ENCODE measurements around the gene CAB39. TPM values are rescaled to one million over a fixed set of nuclear protein-coding genes. Genes with fewer than 3 reads are reported as not detected.

CAB39 gene
- total RNA-seq, 1 donor from 2014 or later = 57.8 TPM

DNA sequence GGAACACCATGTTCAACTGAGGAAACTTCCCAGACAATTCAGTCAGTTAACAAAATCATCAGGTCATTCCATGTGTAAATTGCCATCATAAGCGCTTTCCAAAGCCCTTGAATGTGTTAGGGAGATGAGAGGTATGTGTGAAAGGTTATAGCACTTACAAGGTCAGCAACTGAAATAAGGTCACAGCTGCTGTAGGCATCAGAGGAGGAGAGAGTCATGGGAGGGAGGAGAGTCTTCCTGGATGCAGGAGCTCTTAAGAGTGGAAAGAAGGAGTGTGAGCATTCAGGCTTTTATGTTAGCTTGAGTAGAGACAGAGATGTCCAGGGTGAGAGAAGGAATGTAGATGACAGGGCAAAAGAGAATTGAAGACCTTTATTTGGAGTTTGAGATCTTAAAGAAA, 67.0 kb downstream of the CAB39 start:
- TF ChIP-seq CTCF (IDR thresholded peaks at IDR 0.05; ENCODE audit: insufficient read depth, low read length, poor library complexity, severe bottlenecking) = no peak
- Histone ChIP-seq H3K27me3 (ENCODE audit: control insufficient read depth, insufficient read depth, low read length) (no peaks in the 10 kb centered on the region), H3K4me3 (ENCODE audit: low read depth, low read length) (no peak overlapping the region), H3K36me3 (ENCODE audit: control insufficient read depth, insufficient read depth, low read length) (no peaks in the 10 kb centered on the region)
- DNase-seq (ENCODE audit: low read depth) = no peak

DNA sequence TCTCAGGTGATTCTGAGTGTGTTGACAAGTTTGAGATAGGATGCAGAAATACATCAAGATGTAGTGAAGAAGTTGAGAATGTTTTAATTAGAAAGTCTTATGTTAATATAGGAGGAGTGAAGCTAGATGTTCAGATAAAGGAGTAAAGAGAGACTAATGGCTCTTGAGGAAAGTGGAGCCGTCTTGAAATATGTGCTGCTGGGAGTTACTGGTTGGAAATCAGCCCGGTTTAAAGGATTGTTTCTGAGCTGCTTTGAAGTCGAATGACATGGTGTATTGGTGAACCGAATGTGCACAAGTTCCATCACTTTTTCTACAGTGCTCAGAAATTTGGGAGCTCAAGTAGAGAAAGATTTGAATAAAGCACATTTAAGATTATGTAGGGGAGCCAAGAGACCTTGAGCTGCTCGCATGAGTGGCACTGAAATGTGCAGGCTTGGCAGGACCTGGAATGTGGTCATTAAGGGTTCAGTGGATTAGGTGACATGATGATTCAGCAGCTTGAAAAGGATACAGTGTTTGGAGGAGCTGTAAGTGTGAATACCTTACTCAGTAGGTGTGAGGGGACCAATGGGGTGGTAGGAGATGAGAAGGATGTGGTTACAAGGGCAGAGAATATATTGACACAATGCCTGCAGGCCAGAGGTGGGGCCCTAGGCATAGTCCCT, 68.6 kb downstream of the CAB39 start:
- no peak for TF ChIP-seq CTCF (IDR thresholded peaks at IDR 0.05; ENCODE audit: insufficient read depth, low read length, poor library complexity, severe bottlenecking)
- peak; percentile 94 for DNase-seq (ENCODE audit: low read depth)
- H3K27me3 ChIP-seq (ENCODE audit: control insufficient read depth, insufficient read depth, low read length) = no peaks in the 10 kb centered on the region
- H3K4me3 ChIP-seq (ENCODE audit: low read depth, low read length) = no peak overlapping the region
- no peaks in the 10 kb centered on the region for H3K36me3 ChIP-seq (ENCODE audit: control insufficient read depth, insufficient read depth, low read length)

GRCh38 chr2:230783101-230783500, 70.5 kb downstream of the CAB39 start:
- Histone ChIP-seq H3K36me3 (ENCODE audit: control insufficient read depth, insufficient read depth, low read length) (no peaks in the 10 kb centered on the region), H3K27me3 (ENCODE audit: control insufficient read depth, insufficient read depth, low read length) (no peaks in the 10 kb centered on the region), H3K4me3 (ENCODE audit: low read depth, low read length) (no peak overlapping the region)
- no peak for TF ChIP-seq CTCF (IDR thresholded peaks at IDR 0.05; ENCODE audit: insufficient read depth, low read length, poor library complexity, severe bottlenecking)
- no peak for DNase-seq (ENCODE audit: low read depth)

DNA sequence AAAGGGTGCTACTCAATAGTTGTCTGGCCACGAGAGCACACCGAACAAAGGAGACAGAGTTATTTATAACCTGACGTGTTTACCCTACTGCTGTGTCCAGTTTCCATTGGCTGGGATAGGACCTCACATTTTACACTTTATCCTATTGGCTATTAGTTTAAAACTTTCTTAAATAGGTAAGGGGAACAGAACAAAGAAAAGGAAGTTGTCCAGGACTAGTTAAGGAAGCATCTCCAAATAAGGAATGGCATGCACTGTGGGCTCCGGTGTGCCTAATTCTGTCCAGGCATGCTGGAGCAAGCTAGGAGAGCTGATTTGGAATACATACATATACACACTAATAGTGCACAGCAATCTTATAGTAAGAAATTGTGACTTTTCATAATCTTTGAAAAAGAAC, 72.2 kb downstream of the CAB39 start:
- Histone ChIP-seq H3K4me3 (ENCODE audit: low read depth, low read length) (no peak overlapping the region), H3K36me3 (ENCODE audit: control insufficient read depth, insufficient read depth, low read length) (no peaks in the 10 kb centered on the region), H3K27me3 (ENCODE audit: control insufficient read depth, insufficient read depth, low read length) (no peaks in the 10 kb centered on the region)
- no peak for DNase-seq (ENCODE audit: low read depth)
- no peak for TF ChIP-seq CTCF (IDR thresholded peaks at IDR 0.05; ENCODE audit: insufficient read depth, low read length, poor library complexity, severe bottlenecking)

- Histone ChIP-seq H3K4me3 (ENCODE audit: low read depth, low read length) (no peak overlapping the region), H3K27me3 (ENCODE audit: control insufficient read depth, insufficient read depth, low read length) (no peaks in the 10 kb centered on the region), H3K36me3 (ENCODE audit: control insufficient read depth, insufficient read depth, low read length) (no peaks in the 10 kb centered on the region)
- TF ChIP-seq CTCF (IDR thresholded peaks at IDR 0.05; ENCODE audit: insufficient read depth, low read length, poor library complexity, severe bottlenecking) = no peak
- DNase-seq (ENCODE audit: low read depth) = no peak
Measured at GRCh38 chr2:230785346-230785745, 72.7 kb downstream of the CAB39 start.

GRCh38 chr2:230787101-230787500, 74.5 kb downstream of the CAB39 start:
- H3K4me3 ChIP-seq (ENCODE audit: low read depth, low read length) = no peak overlapping the region
- H3K27me3 ChIP-seq (ENCODE audit: control insufficient read depth, insufficient read depth, low read length) = no peaks in the 10 kb centered on the region
- TF ChIP-seq CTCF (IDR thresholded peaks at IDR 0.05; ENCODE audit: insufficient read depth, low read length, poor library complexity, severe bottlenecking) = no peak
- no peak for DNase-seq (ENCODE audit: low read depth)
- no peaks in the 10 kb centered on the region for H3K36me3 ChIP-seq (ENCODE audit: control insufficient read depth, insufficient read depth, low read length)

All from kidney epithelial cell (primary cell).